Hematopoietic multipotent progenitor cell treated with erythropoietin and hydrocortisone succinate and interleukin-3 and kit ligand, for 6 days (in vitro differentiated cells): ENCODE data around the gene KRTAP5-10.
"Not testable (repeated sequence)": the region's sequence is repeated elsewhere in the genome, so short reads cannot be mapped to it uniquely, and the experiment has no call there.

ENCODE experiments used
- DNase-seq: peaks from one replicate; pipeline ENCODE4 v3.0.0-alpha.2; 2015

The KRTAP5-10 gene, protein sequence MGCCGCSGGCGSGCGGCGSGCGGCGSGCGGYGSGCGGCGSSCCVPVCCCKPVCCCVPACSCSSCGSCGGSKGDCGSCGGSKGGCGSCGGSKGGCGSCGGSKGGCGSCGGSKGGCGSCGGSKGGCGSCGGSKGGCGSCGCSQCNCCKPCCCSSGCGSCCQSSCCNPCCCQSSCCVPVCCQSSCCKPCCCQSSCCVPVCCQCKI

DNA sequence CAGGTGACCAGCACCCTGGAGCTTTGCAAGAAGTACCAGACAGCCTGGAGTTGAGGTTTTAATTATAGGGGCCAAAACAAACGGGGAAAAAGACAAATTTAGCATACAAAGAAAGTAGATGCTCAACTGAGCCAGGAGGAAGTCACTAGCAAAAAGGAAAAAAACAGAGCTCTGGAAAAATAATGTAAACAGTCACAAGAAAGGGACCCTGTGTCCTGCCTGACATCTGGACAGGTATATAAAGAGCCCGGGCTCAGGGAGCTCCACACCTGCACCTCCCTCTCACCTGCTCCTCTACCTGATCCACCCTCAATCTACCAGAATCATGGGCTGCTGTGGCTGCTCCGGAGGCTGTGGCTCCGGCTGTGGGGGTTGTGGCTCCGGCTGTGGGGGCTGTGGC is at the start of gene KRTAP5-10:
Gene KRTAP5-10, plus strand, starts transcription at position 301 of the 400 bp plus-strand sequence. Its CDS starts 25 bp downstream, at position 326.
- DNase-seq = no peak

GRCh38 chr11:71518506-71519471 is 46.6 kb upstream of the KRTAP5-10 start:
- DNase-seq = no peak

DNA sequence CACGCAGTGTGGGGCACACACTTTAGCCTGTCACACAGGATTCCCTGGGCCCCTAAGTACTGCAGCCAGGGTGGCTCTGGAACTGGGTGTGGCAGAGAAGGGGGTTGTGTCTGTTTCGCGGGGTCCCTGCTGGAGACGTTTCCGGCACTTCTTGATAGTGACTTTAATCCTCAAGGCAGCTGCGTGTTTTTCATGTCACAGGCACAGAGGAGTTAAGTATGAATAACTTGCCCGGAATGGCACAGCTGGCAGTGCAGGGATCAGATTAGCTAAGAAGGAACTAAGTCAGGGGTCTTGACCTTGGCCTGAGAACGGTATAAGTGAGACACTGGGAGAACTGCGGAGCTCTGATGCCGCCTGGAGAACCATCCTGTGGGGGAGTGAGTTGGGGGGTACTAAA is 45.8 kb upstream of the KRTAP5-10 start:
- no peak for DNase-seq

GRCh38 chr11:71525188-71525937 is 40.0 kb upstream of the KRTAP5-10 start:
- DNase-seq = no peak

- no peak for DNase-seq
Measured at GRCh38 chr11:71525938-71526495, 39.3 kb upstream of the KRTAP5-10 start.

- not testable (repeated sequence) for DNase-seq
Measured at GRCh38 chr11:71526796-71527575, 38.4 kb upstream of the KRTAP5-10 start, which contains the start of gene KRTAP5-7. Gene KRTAP5-7 (plus strand): TSS chr11:71527267. CDS start chr11:71527301, 34 bp downstream.

DNA sequence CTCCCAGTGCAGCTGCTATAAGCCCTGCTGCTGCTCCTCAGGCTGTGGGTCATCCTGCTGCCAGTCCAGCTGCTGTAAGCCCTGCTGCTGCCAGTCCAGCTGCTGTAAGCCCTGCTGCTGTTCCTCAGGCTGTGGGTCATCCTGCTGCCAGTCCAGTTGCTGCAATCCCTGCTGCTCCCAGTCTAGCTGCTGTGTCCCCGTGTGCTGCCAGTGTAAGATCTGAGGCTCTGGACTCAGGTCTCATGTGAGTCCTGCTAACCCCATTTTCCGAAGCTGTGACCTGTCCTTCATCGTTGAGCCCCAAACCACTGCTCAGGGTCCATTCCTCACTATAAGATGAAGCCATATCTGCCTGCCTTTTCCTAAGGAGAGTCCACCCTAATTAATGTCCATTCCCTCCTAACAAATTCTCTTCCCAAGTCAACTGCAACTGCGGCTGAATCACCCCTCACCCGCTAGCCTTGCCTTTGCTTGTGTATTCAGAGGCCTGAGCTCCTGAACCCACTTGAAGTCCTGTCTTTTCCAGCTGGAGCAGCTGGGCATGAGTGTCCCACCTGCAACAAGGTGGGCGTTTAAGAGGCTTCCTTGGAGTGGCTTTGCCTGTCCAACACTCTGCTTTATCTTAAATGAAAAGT is 37.7 kb upstream of the KRTAP5-10 start:
- DNase-seq = no peak

DNA sequence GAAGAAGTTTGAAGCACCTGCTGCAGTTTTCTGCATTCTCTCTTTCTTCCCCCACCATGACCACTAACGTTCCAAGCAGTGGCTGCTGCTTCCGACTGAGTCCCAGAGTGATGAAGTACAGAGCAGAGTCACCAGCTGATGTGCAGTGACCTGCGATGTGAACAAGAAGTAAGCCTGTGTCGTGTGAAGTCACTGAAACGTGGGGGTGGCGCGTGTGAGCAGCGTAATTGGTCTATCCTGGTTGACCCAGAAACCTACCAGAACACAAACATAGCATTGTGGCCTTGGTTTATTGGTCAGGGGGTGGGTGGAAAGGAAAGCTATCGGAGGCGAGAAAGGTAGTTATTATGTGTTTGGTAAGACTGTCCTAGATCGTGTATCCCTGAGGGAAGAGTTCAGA is 34.8 kb upstream of the KRTAP5-10 start:
- no peak for DNase-seq

DNA sequence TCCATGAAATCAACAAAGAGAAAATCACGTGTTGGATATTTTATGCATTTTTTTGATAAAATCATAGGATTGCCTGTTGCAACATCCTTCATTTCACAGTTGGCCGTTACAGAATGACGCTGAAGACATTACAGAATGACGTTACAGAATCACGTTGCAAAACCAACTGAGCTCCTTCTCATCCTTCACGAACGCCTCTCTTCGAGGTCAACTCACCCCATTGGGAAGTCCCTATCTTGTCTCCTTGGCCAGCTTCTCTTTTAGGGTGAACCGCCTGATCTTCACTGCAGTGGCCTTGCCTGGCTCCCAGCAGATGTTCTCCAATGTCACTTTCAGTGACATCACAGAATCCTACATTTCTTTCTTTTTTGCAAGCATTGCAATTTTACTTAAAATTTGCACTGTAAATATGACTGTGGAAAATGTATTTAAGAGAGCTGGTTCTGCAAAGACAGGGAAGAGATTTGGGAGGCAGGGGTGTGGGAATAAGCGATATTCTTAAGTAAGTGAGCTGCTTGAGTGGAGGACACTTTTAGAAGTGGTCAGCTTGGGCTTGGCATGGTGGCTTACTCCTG is 33.2 kb upstream of the KRTAP5-10 start:
- no peak for DNase-seq

- peak; percentile 82 for DNase-seq
Measured at GRCh38 chr11:71534711-71535608, 30.4 kb upstream of the KRTAP5-10 start.

DNA sequence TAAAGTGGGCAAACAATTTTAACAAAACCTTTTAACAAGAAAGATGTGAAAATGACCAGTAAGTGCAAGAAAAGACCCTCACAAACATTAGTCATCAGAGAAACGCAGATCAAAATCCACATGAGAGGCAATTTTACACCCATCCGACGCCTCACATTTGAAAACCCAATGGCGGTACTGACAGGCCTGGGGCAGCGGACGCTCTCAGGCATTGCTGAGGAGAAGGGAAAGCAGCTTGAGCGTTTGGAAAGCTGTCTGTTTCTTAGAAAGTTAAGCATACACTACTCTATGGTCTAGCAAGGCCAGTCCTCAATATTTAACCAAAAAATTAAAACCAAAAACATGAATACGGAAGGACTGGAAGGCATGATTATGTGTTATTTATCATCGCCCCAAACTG is 29.5 kb upstream of the KRTAP5-10 start:
- DNase-seq = no peak

DNA sequence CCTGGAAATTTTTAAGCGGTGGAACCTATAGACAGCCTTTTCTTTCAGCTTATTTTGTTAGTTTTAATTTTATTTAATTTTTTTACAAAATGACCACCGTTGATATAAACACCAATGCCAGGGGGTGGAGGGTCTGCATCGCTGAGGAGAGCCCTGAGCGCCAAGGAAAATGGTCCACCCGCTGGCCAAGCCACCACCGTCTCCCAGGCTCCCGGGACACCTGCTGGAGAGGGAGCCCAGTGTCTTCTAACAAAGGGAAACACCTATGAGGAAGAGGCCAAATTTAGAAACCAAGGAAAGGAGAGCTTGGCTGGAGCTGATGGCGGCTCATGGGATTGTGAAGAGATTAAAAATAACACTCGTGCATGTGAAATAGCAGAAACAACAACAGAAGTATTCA is 27.8 kb upstream of the KRTAP5-10 start:
- DNase-seq = no peak

GRCh38 chr11:71537977-71538665 is 27.2 kb upstream of the KRTAP5-10 start, which contains the start of gene KRTAP5-8:
Gene KRTAP5-8 (plus strand): TSS chr11:71538025. CDS start chr11:71538056, 31 bp downstream.
- DNase-seq = not testable (repeated sequence)

- DNase-seq = no peak
Measured at GRCh38 chr11:71538666-71538990, 26.7 kb upstream of the KRTAP5-10 start.

GRCh38 chr11:71539017-71539416 is 26.3 kb upstream of the KRTAP5-10 start:
- no peak for DNase-seq

GRCh38 chr11:71539971-71540370 is 25.4 kb upstream of the KRTAP5-10 start:
- not testable (repeated sequence) for DNase-seq

DNA sequence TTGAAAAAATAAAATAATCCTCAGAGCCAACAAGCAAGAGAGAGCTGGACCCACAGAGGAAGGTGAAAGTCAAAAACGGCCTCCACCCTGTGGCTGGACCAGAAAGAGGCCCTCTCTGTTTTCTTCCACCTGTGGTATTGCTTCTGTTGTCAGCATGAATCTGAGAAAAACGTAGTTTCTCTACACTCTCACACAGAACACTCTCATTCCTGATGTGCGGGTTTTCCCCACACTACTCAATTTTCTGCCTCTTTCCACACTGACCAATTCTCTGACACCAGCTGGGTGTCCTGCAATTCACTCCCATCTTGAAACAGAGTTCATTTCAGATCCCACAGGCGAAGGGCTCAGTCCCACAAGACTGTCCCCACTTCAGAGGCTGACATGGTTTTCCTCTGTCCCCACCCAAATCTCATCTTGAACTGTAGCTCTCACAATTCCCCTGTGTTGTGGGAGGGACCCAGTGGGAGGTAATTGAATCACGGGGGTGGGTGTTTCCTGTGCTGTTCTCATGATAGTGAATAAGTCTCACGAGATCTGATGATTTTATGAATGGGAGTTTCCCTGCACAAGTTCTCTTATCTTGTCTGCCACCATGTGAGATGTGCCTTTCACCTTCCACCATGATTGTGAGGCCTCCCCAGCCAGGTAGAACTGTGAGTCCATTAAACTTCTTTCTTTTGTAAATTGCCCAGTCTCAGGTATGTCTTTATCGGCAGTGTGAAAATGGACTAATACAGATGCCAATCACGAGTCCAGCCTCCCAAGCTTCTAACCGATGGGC is 24.6 kb upstream of the KRTAP5-10 start:
- DNase-seq = not testable (repeated sequence)

GRCh38 chr11:71542382-71542781 is 23.0 kb upstream of the KRTAP5-10 start:
- DNase-seq = no peak
